Spleen (tissue), 11 donors: Measurements from ENCODE around the gene HYAL1. TPM values are rescaled to one million over a fixed set of nuclear protein-coding genes. Genes with fewer than 3 reads are reported as not detected.

Experiments
- DNase-seq: peaks from one replicate; pipeline ENCODE4 v3.0.0-alpha.2; 2020
- H3K27ac ChIP-seq, 8 donors: fragments of 200-600 bp; sonication (generic) in 7 of 8; 1 replicate in 4 of 8; 2 replicates in 4 of 8; pipeline versions ENCODE4 v1.5.0 to v1.8.0; 2016 to 2021; ENCODE audit warnings: inconsistent platforms in 4 of 8, mild to moderate bottlenecking in 4 of 8, moderate library complexity in 1 of 8
- H3K27me3 ChIP-seq, 7 donors: fragments of 200-600 bp; sonication (generic) in 6 of 7; replicated peaks in 1 of 7; 1 replicate in 4 of 7; 2 replicates in 3 of 7; pipeline versions ENCODE4 v1.5.0 to v1.8.0; 2016 to 2021; ENCODE audit warnings: inconsistent platforms in 3 of 7, mild to moderate bottlenecking in 1 of 7
- H3K36me3 ChIP-seq, 6 donors: fragments of 200-600 bp; sonication (generic) in 5 of 6; 1 replicate in 4 of 6; 2 replicates in 2 of 6; pipeline versions ENCODE4 v1.5.0 to v1.8.0; 2016 to 2021; ENCODE audit warnings: inconsistent platforms in 2 of 6
- H3K4me1 ChIP-seq, 6 donors: fragments of 200-600 bp; sonication (generic) in 5 of 6; 1 replicate in 3 of 6; 2 replicates in 3 of 6; pipeline versions ENCODE4 v1.5.0 to v1.8.0; 2016 to 2021; ENCODE audit warnings: inconsistent platforms in 3 of 6
- H3K4me3 ChIP-seq, 8 donors: fragments of 200-600 bp; sonication (generic) in 7 of 8; 1 replicate in 4 of 8; 2 replicates in 4 of 8; pipeline versions ENCODE4 v1.5.0 to v1.8.0; 2016 to 2021; ENCODE audit warnings: inconsistent platforms in 4 of 8, mild to moderate bottlenecking in 4 of 8, moderate library complexity in 2 of 8
- H3K9me3 ChIP-seq, 8 donors: fragments of 200-600 bp; sonication (generic) in 7 of 8; 1 replicate in 4 of 8; 2 replicates in 4 of 8; pipeline versions ENCODE4 v1.5.0 to v1.8.0; 2016 to 2021; ENCODE audit warnings: inconsistent platforms in 4 of 8
- POLR2A ChIP-seq, 3 donors: fragments of 450-650 bp; IDR thresholded peaks; one replicate each; pipeline ENCODE4 v1.5.1; 2017; ENCODE audit warnings: antibody characterized with exemption in 3 of 3, mild to moderate bottlenecking in 1 of 3
- POLR2AphosphoS5 ChIP-seq, 3 donors: sonication (generic); formaldehyde crosslinking; IDR thresholded peaks; one replicate each; pipeline ENCODE4 v1.5.1; 2017; ENCODE audit warnings: antibody characterized with exemption in 3 of 3
- WGBS, 5 donors: extraction: QIAGEN DNeasy Blood & Tissue Kit in 3 of 5; methylation state at CpG; one replicate each; pipeline versions ENCODE4 v1.1.5 to v1.1.7; 2013 to 2018; 5-methylcytosine and 5-hydroxymethylcytosine counted together
- intact Hi-C: fragments of 100-400 bp; cut with DNase I; formaldehyde crosslinking; loops from one replicate; pipeline ENCODE4 v1.15.0; 2023; ENCODE audit warnings: low total_unique reads
- polyA plus RNA-seq, 3 donors: library from polyadenylated mRNA; stranded (reverse); fragments of 200-250 nt; gene quantifications; one replicate each; pipeline ENCODE4 v1.2.1, GENCODE V29; 2013
- total RNA-seq, 7 donors: library from RNA; depleted of rRNA in 3 of 7; stranded (reverse); fragments of >200 nt in 3 of 7; fragmentation: NEBNext Ultra II Directional in 4 of 7; extraction: Animal tissue kit (Norgen Biotek cat#: 25700) in 4 of 7; gene quantifications; one replicate each; pipeline versions ENCODE4 v1.1.0 to v1.2.1, GENCODE V29; 2016 to 2021
- TF ChIP-seq, protein P1 (sequence below), 11 experiments: fragments of 200-600 bp in 7 of 11; fragments of 450-650 bp in 4 of 11; sonication (generic) in 4 of 11; IDR thresholded peaks in 8 of 11; conservative IDR thresholded peaks in 3 of 11; 1 replicate in 7 of 11; 2 replicates in 4 of 11; pipeline versions ENCODE4 v1.4.0 to v1.8.0; 2016 to 2021; ENCODE audit warnings: antibody characterized with exemption in 11 of 11, inconsistent platforms in 4 of 11, mild to moderate bottlenecking in 1 of 11
- donor health status: healthy with polysubstance abuse.
- donor health status: DM: no; HTN: no; CAD: no; lungs with moderate emphysema.
- donor health status: DM: no; HTN: no; CAD: no.
- donor health status: Bipolar disorder and iron deficiency.
- donor health status: healthy.
- donor health status: DM: no; HTN: no; CAD: no.
- donor health status: DM: yes; HTN: yes; CAD: no.

HYAL1 gene
- total and polyA plus RNA-seq, 10 donors = 18.2 to 172 (median 97.8) TPM

DNA sequence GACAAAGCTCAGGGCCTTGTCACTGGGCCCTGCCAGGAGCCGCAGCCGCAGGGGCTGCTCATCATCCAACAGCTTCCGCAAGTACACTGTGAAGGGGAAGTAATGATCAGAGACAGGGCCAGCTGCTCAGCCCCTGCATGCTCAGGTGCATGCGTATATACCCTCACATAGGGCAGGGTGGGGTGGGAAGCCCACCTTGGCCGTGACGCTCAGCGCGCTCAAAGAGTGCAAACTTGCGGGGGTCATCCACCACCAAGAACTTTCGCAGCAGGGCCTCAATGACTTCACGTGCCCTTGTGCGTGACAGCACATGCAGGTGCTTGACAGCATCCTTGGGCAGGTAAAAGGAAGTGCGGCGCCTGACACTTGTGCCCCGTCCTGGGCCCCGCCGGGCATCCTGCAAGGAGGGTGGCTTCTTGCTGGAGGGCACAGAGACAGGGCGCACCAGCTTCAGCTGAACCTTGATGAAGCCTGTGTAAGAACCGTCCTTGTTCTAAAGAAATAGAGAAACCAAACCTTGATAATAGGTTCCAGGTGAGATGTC, 28.1 kb upstream of the HYAL1 start:
- Histone ChIP-seq H3K4me1 (peaks cover 48 to 98% (median 65%) of the 10 kb centered on the region in 6 donors), H3K27me3 (no peaks in the 10 kb centered on the region), H3K9me3 (no peaks in the 10 kb centered on the region), H3K36me3 (peaks cover 0 to 73% (median 39%) of the 10 kb centered on the region in 6 donors), H3K4me3 (no peak overlapping the region), H3K27ac (peak overlapping the region in 1 of 8 donors; percentile 99)
- intact Hi-C loops = no loop called here
- peak; percentile 64 for DNase-seq
- 92 to 97% (median 95%) methylated on average over 15 to 19 of the region's 19 CpGs for WGBS, 5 donors
- TF ChIP-seq POLR2AphosphoS5 (IDR thresholded peaks at IDR 0.05) = peak in 2 of 3 donors; percentile 46 to 67
- TF ChIP-seq, protein P1, sequence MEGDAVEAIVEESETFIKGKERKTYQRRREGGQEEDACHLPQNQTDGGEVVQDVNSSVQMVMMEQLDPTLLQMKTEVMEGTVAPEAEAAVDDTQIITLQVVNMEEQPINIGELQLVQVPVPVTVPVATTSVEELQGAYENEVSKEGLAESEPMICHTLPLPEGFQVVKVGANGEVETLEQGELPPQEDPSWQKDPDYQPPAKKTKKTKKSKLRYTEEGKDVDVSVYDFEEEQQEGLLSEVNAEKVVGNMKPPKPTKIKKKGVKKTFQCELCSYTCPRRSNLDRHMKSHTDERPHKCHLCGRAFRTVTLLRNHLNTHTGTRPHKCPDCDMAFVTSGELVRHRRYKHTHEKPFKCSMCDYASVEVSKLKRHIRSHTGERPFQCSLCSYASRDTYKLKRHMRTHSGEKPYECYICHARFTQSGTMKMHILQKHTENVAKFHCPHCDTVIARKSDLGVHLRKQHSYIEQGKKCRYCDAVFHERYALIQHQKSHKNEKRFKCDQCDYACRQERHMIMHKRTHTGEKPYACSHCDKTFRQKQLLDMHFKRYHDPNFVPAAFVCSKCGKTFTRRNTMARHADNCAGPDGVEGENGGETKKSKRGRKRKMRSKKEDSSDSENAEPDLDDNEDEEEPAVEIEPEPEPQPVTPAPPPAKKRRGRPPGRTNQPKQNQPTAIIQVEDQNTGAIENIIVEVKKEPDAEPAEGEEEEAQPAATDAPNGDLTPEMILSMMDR (IDR thresholded peaks at IDR 0.05 in 8 of 11, conservative IDR thresholded peaks at IDR 0.05 in 3 of 11) = no peak
- TF ChIP-seq POLR2A (IDR thresholded peaks at IDR 0.05) = no peak

DNA sequence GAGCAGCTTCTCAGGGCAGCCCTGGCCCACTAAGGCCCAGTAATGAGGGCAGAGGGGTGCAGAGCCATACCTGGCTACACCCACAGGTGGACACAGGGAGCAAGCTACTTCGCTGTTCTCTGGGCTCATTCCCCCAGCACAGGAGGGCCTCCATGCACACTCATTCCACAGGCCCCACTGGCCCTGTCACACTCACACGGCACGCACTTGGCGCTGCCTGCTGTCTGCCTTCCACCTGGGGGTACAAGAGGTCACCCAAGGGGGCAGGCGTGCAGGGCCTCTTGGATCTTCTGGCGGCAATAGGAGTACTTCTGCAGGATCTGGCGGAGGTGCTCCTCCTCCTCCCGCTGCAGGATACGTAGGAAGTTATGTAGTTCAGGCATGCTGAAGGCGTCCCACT, 27.0 kb upstream of the HYAL1 start:
- 93 to 100% (median 95%) methylated on average over 4 to 10 of the region's 10 CpGs for WGBS, 5 donors
- peaks cover 38 to 98% (median 65%) of the 10 kb centered on the region in 6 donors for H3K4me1 ChIP-seq
- no peaks in the 10 kb centered on the region for H3K9me3 ChIP-seq
- H3K36me3 ChIP-seq = peaks cover 0 to 78% (median 49%) of the 10 kb centered on the region in 6 donors
- intact Hi-C loops = no loop called here
- TF ChIP-seq, protein P1 (IDR thresholded peaks at IDR 0.05 in 8 of 11, conservative IDR thresholded peaks at IDR 0.05 in 3 of 11) = no peak
- peak in 2 of 3 donors; percentile 43 to 61 for TF ChIP-seq POLR2AphosphoS5 (IDR thresholded peaks at IDR 0.05)
- no peak overlapping the region for H3K4me3 ChIP-seq
- no peaks in the 10 kb centered on the region for H3K27me3 ChIP-seq
- peak; percentile 69 for DNase-seq
- peak overlapping the region in 1 of 8 donors; percentile 21 for H3K27ac ChIP-seq

GRCh38 chr3:50327943-50328691, 24.7 kb upstream of the HYAL1 start, which contains the start of gene TUSC2:
Gene TUSC2 (minus strand): TSS chr3:50328223. CDS start chr3:50328099, 124 bp downstream.
- H3K36me3 ChIP-seq = peaks cover 0 to 68% (median 50%) of the 10 kb centered on the region in 6 donors
- 3 to 8% (median 3%) methylated on average over 12 to 55 of the region's 55 CpGs for WGBS, 5 donors
- peak within 1 kb of the TSS; percentile 74 to 100 (median 97) for H3K4me3 ChIP-seq
- H3K27ac ChIP-seq = peak within 1 kb of the TSS; percentile 74 to 93 (median 86)
- intact Hi-C loops = loop anchor here (10.0 kb wide), 1 partner anchor 93 kb away; the partner anchor contains the start of gene GNAI2
- no peaks in the 10 kb centered on the region for H3K27me3 ChIP-seq
- peak; percentile 98 for DNase-seq
- H3K4me1 ChIP-seq = peaks cover 34 to 98% (median 65%) of the 10 kb centered on the region in 6 donors
- TF ChIP-seq POLR2A (IDR thresholded peaks at IDR 0.05) (no peak), POLR2AphosphoS5 (IDR thresholded peaks at IDR 0.05) (peak; percentile 94 to 98 (median 96))
- TF ChIP-seq, protein P1 (IDR thresholded peaks at IDR 0.05 in 8 of 11, conservative IDR thresholded peaks at IDR 0.05 in 3 of 11) = peak in 4 of 11 experiments; percentile 15 to 22 (median 20)
- no peaks in the 10 kb centered on the region for H3K9me3 ChIP-seq

DNA sequence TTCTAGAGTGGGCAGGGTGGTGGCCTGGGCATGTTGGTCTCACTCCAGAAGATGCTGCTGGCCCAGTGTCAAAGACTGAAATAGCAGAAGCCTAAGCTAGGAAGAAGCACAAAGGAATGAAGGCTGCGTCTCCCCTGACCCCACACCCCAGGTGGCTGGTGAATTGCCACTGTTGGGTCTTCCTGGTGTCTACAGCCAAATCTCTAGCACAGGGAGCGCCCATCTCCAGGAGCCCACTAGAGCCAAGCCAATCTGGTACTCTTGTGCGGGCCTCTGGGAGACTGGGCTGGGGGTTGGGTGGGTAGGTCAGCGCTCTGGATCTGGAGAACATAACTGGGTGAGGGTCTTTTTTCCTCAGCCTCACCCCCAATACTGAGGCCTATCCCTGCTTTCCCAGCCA, 23.8 kb upstream of the HYAL1 start:
- Histone ChIP-seq H3K27ac (peak overlapping the region in 4 of 8 donors; percentile 85 to 93 (median 90)), H3K4me1 (peaks cover 36 to 98% (median 67%) of the 10 kb centered on the region in 6 donors), H3K4me3 (peak overlapping the region; percentile 74 to 100 (median 97)), H3K9me3 (no peaks in the 10 kb centered on the region), H3K36me3 (peaks cover 0 to 58% (median 43%) of the 10 kb centered on the region in 6 donors), H3K27me3 (no peaks in the 10 kb centered on the region)
- DNase-seq = peak; percentile 66
- intact Hi-C loops = loop anchor here (10.0 kb wide), 1 partner anchor 92 kb away; the partner anchor contains the start of gene GNAI2
- no peak for TF ChIP-seq POLR2A (IDR thresholded peaks at IDR 0.05)
- TF ChIP-seq, protein P1 (IDR thresholded peaks at IDR 0.05 in 8 of 11, conservative IDR thresholded peaks at IDR 0.05 in 3 of 11) = no peak
- no peak for TF ChIP-seq POLR2AphosphoS5 (IDR thresholded peaks at IDR 0.05)
- 50 to 88% (median 74%) methylated on average over 2 to 4 of the region's 4 CpGs for WGBS, 5 donors
